Measurements from ENCODE around the gene DNAH17.

DNA sequence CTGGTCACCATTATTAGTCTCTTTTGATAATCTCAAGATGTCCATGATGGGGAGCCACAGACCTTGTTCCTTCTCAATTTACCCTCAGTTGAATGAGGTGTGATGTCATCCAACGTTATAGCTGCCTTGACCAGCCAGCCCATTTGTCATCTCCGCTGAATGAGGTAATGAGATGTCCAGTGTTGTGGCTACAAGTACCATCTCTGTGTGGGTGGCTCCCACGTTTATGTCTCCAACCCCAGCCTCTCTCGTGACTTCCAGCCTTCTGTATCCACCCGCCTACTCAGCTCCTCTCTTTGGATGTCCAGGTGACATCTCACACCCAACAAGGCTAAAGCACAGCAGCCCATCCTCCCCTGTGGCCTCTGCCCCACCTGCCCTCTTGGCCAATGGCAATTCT is 18.2 kb downstream of the DNAH17 start:
- TF ChIP-seq, protein P1, sequence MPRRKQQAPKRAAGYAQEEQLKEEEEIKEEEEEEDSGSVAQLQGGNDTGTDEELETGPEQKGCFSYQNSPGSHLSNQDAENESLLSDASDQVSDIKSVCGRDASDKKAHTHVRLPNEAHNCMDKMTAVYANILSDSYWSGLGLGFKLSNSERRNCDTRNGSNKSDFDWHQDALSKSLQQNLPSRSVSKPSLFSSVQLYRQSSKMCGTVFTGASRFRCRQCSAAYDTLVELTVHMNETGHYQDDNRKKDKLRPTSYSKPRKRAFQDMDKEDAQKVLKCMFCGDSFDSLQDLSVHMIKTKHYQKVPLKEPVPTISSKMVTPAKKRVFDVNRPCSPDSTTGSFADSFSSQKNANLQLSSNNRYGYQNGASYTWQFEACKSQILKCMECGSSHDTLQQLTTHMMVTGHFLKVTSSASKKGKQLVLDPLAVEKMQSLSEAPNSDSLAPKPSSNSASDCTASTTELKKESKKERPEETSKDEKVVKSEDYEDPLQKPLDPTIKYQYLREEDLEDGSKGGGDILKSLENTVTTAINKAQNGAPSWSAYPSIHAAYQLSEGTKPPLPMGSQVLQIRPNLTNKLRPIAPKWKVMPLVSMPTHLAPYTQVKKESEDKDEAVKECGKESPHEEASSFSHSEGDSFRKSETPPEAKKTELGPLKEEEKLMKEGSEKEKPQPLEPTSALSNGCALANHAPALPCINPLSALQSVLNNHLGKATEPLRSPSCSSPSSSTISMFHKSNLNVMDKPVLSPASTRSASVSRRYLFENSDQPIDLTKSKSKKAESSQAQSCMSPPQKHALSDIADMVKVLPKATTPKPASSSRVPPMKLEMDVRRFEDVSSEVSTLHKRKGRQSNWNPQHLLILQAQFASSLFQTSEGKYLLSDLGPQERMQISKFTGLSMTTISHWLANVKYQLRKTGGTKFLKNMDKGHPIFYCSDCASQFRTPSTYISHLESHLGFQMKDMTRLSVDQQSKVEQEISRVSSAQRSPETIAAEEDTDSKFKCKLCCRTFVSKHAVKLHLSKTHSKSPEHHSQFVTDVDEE (CRISPR knock-in tag; IDR thresholded peaks at IDR 0.05) = no peak
- TF ChIP-seq ZFP30 (CRISPR knock-in tag; IDR thresholded peaks at IDR 0.05) (no peak), PPARA (CRISPR knock-in tag; IDR thresholded peaks at IDR 0.05; ENCODE audit: borderline replicate concordance) (no peak), ZNF8 (CRISPR knock-in tag; IDR thresholded peaks at IDR 0.05) (no peak), ZNF70 (CRISPR knock-in tag; IDR thresholded peaks at IDR 0.05) (no peak), ESRRG (CRISPR knock-in tag; IDR thresholded peaks at IDR 0.05) (no peak), CREB5 (CRISPR knock-in tag; IDR thresholded peaks at IDR 0.05; ENCODE audit: low read depth) (no peak), POU6F1 (CRISPR knock-in tag; IDR thresholded peaks at IDR 0.05; ENCODE audit: borderline replicate concordance, low read depth) (no peak), ZFP3 (CRISPR knock-in tag; IDR thresholded peaks at IDR 0.05) (no peak)

All from SK-N-SH treated with all-trans-retinoic acid at 6 μM for 48 hours (cell line).